ENCODE data around the gene ACYP1.

DNA sequence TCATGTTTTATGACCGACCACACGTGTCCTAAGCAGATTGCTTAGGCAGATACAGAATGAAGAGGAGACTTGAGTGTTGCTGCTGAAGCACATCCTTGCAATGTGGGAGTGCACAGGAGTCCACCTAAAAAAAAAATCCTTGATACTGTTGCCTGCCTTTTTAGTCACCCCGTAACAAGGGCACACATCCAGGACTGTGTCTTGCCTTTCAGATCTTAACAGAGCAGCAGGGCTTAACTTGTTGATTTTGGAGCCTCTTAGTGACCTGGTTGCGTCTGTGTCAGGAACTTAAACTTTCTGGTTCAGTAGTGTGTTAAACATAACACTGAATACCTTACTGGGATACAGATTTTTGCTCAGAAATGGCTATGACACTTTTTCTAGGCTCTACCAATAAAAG lies 54.6 kb downstream of the ACYP1 start:
- TF ChIP-seq, protein P1, sequence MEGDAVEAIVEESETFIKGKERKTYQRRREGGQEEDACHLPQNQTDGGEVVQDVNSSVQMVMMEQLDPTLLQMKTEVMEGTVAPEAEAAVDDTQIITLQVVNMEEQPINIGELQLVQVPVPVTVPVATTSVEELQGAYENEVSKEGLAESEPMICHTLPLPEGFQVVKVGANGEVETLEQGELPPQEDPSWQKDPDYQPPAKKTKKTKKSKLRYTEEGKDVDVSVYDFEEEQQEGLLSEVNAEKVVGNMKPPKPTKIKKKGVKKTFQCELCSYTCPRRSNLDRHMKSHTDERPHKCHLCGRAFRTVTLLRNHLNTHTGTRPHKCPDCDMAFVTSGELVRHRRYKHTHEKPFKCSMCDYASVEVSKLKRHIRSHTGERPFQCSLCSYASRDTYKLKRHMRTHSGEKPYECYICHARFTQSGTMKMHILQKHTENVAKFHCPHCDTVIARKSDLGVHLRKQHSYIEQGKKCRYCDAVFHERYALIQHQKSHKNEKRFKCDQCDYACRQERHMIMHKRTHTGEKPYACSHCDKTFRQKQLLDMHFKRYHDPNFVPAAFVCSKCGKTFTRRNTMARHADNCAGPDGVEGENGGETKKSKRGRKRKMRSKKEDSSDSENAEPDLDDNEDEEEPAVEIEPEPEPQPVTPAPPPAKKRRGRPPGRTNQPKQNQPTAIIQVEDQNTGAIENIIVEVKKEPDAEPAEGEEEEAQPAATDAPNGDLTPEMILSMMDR (IDR thresholded peaks at IDR 0.05) = no peak
- no peak for TF ChIP-seq ZFX (IDR thresholded peaks at IDR 0.05; ENCODE audit: borderline replicate concordance)
